ENCODE measurements around the gene TDP1. TPM values are rescaled to one million over a fixed set of nuclear protein-coding genes. Genes with fewer than 3 reads are reported as not detected.
"Not testable (repeated sequence)": the region's sequence is repeated elsewhere in the genome, so short reads cannot be mapped to it uniquely, and the experiment has no call there.

Gene TDP1
- total and polyA plus RNA-seq, 2 donors: 6.9 to 20.5 TPM

- Histone ChIP-seq H3K4me3 (ENCODE audit: low read depth, low read length) (no peak overlapping the region), H3K36me3 (ENCODE audit: insufficient read depth) (no peaks in the 10 kb centered on the region), H3K4me1 (ENCODE audit: insufficient read depth) (no peaks in the 10 kb centered on the region), H3K27ac (ENCODE audit: low read depth) (no peak overlapping the region)
- 87% methylated on average over 7 of the region's 7 CpGs for WGBS
- DNase-seq (ENCODE audit: extremely low spot score): no peak
Observed at GRCh38 chr14:90023176-90023896, 67.6 kb downstream of the TDP1 start.

GRCh38 chr14:90024910-90025309, 69.2 kb downstream of the TDP1 start:
- WGBS: 96% methylated on average over 3 of the region's 3 CpGs
- no peaks in the 10 kb centered on the region for H3K36me3 ChIP-seq (ENCODE audit: insufficient read depth)
- no peak overlapping the region for H3K27ac ChIP-seq (ENCODE audit: low read depth)
- H3K4me3 ChIP-seq (ENCODE audit: low read depth, low read length): no peak overlapping the region
- no peak for DNase-seq (ENCODE audit: extremely low spot score)
- no peaks in the 10 kb centered on the region for H3K4me1 ChIP-seq (ENCODE audit: insufficient read depth)

GRCh38 chr14:90026608-90027007, 70.9 kb downstream of the TDP1 start:
- not testable (repeated sequence) for H3K4me1 ChIP-seq (ENCODE audit: insufficient read depth); H3K36me3 ChIP-seq (ENCODE audit: insufficient read depth); H3K4me3 ChIP-seq (ENCODE audit: low read depth, low read length); DNase-seq (ENCODE audit: extremely low spot score); H3K27ac ChIP-seq (ENCODE audit: low read depth)
- WGBS: 97% methylated on average over 4 of the region's 4 CpGs

- H3K4me1 ChIP-seq (ENCODE audit: insufficient read depth): no peaks in the 10 kb centered on the region
- no peaks in the 10 kb centered on the region for H3K36me3 ChIP-seq (ENCODE audit: insufficient read depth)
- H3K27ac ChIP-seq (ENCODE audit: low read depth): no peak overlapping the region
- H3K4me3 ChIP-seq (ENCODE audit: low read depth, low read length): no peak overlapping the region
- DNase-seq (ENCODE audit: extremely low spot score): no peak
- WGBS: 64% methylated on average over 1 of the region's 1 CpG
Observed at GRCh38 chr14:90027842-90028241, 72.1 kb downstream of the TDP1 start.

GRCh38 chr14:90034156-90034555, 78.4 kb downstream of the TDP1 start:
- Histone ChIP-seq H3K27ac (ENCODE audit: low read depth) (no peak overlapping the region), H3K4me1 (ENCODE audit: insufficient read depth) (no peaks in the 10 kb centered on the region), H3K4me3 (ENCODE audit: low read depth, low read length) (no peak overlapping the region), H3K36me3 (ENCODE audit: insufficient read depth) (peaks cover 3% of the 10 kb centered on the region)
- 94% methylated on average over 2 of the region's 2 CpGs for WGBS
- DNase-seq (ENCODE audit: extremely low spot score): no peak

- WGBS: 95% methylated on average over 6 of the region's 6 CpGs
Observed at GRCh38 chr14:90034835-90035525, 79.3 kb downstream of the TDP1 start.

GRCh38 chr14:90039253-90040010, 83.7 kb downstream of the TDP1 start:
- no peak for DNase-seq (ENCODE audit: extremely low spot score)
- Histone ChIP-seq H3K27ac (ENCODE audit: low read depth) (no peak overlapping the region), H3K36me3 (ENCODE audit: insufficient read depth) (peaks cover 1% of the 10 kb centered on the region), H3K4me1 (ENCODE audit: insufficient read depth) (no peaks in the 10 kb centered on the region), H3K4me3 (ENCODE audit: low read depth, low read length) (no peak overlapping the region)
- 96% methylated on average over 11 of the region's 11 CpGs for WGBS

More at GRCh38 chr14:90034835-90035525, 79.3 kb downstream of the TDP1 start:
- no peaks in the 10 kb centered on the region for H3K4me1 ChIP-seq (ENCODE audit: insufficient read depth)
- no peak overlapping the region for H3K4me3 ChIP-seq (ENCODE audit: low read depth, low read length)
- H3K36me3 ChIP-seq (ENCODE audit: insufficient read depth): peaks cover 3% of the 10 kb centered on the region
- no peak overlapping the region for H3K27ac ChIP-seq (ENCODE audit: low read depth)
- no peak for DNase-seq (ENCODE audit: extremely low spot score)

GRCh38 chr14:90040411-90040810, 84.7 kb downstream of the TDP1 start:
- DNase-seq (ENCODE audit: extremely low spot score): no peak
- no peak overlapping the region for H3K4me3 ChIP-seq (ENCODE audit: low read depth, low read length)
- peaks cover 1% of the 10 kb centered on the region for H3K36me3 ChIP-seq (ENCODE audit: insufficient read depth)
- H3K4me1 ChIP-seq (ENCODE audit: insufficient read depth): no peaks in the 10 kb centered on the region
- no peak overlapping the region for H3K27ac ChIP-seq (ENCODE audit: low read depth)
- WGBS: 73% methylated on average over 3 of the region's 3 CpGs

GRCh38 chr14:90042496-90043252, 86.9 kb downstream of the TDP1 start:
- H3K4me1 ChIP-seq (ENCODE audit: insufficient read depth): no peaks in the 10 kb centered on the region
- 94% methylated on average over 9 of the region's 9 CpGs for WGBS

GRCh38 chr14:90045616-90046015, 89.9 kb downstream of the TDP1 start:
- Histone ChIP-seq H3K27ac (ENCODE audit: low read depth) (no peak overlapping the region), H3K36me3 (ENCODE audit: insufficient read depth) (no peaks in the 10 kb centered on the region), H3K4me3 (ENCODE audit: low read depth, low read length) (no peak overlapping the region), H3K4me1 (ENCODE audit: insufficient read depth) (no peaks in the 10 kb centered on the region)
- no peak for DNase-seq (ENCODE audit: extremely low spot score)
- 70% methylated on average over 2 of the region's 2 CpGs for WGBS

More at GRCh38 chr14:90042496-90043252, 86.9 kb downstream of the TDP1 start:
- H3K4me3 ChIP-seq (ENCODE audit: low read depth, low read length): no peak overlapping the region
- peaks cover 1% of the 10 kb centered on the region for H3K36me3 ChIP-seq (ENCODE audit: insufficient read depth)
- H3K27ac ChIP-seq (ENCODE audit: low read depth): no peak overlapping the region
- no peak for DNase-seq (ENCODE audit: extremely low spot score)

GRCh38 chr14:90049390-90049789, 93.7 kb downstream of the TDP1 start:
- no peak overlapping the region for H3K4me3 ChIP-seq (ENCODE audit: low read depth, low read length)
- whole genome bisulfite sequencing: 69% methylated on average over 3 of the region's 3 CpGs
- DNase-seq (ENCODE audit: extremely low spot score): no peak
- H3K27ac ChIP-seq (ENCODE audit: low read depth): no peak overlapping the region
- H3K36me3 ChIP-seq (ENCODE audit: insufficient read depth): no peaks in the 10 kb centered on the region
- H3K4me1 ChIP-seq (ENCODE audit: insufficient read depth): no peaks in the 10 kb centered on the region

GRCh38 chr14:90050271-90050670, 94.5 kb downstream of the TDP1 start:
- WGBS: 95% methylated on average over 4 of the region's 4 CpGs
- Histone ChIP-seq H3K36me3 (ENCODE audit: insufficient read depth) (no peaks in the 10 kb centered on the region), H3K4me1 (ENCODE audit: insufficient read depth) (no peaks in the 10 kb centered on the region), H3K27ac (ENCODE audit: low read depth) (no peak overlapping the region), H3K4me3 (ENCODE audit: low read depth, low read length) (no peak overlapping the region)
- DNase-seq (ENCODE audit: extremely low spot score): no peak

GRCh38 chr14:90053044-90053443, 97.3 kb downstream of the TDP1 start:
- Histone ChIP-seq H3K36me3 (ENCODE audit: insufficient read depth) (no peaks in the 10 kb centered on the region), H3K27ac (ENCODE audit: low read depth) (no peak overlapping the region), H3K4me1 (ENCODE audit: insufficient read depth) (no peaks in the 10 kb centered on the region), H3K4me3 (ENCODE audit: low read depth, low read length) (no peak overlapping the region)
- 59% methylated on average over 2 of the region's 2 CpGs for WGBS
- DNase-seq (ENCODE audit: extremely low spot score): no peak

Measured in urinary bladder (tissue), 4 donors.